ENCODE measurements around the gene SLC39A11. TPM values are rescaled to one million over a fixed set of nuclear protein-coding genes. Genes with fewer than 3 reads are reported as not detected.
"Not testable (repeated sequence)": the region's sequence is repeated elsewhere in the genome, so short reads cannot be mapped to it uniquely, and the experiment has no call there.

SLC39A11 gene
- total RNA-seq, 1 experiment from 2014 or later, result 20.9 TPM

DNA sequence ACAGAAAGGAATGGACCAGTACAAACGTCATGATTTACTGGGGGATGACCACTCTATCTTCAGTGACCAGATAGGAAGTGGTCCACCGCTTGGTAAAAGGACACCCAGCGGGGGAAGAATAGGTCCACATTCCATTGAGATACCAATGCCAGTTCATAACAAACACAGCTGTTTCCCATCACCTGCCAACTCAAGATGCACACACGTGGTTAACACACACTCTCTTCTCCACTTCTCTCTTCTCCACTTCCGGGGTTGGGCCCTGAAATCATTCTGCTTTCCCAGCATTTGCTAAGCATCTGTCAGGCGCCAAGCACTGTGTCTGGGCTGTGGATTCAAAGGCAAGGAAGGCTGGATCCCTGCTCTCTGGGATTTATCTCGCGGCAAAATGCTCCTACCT is 175.5 kb downstream of the SLC39A11 start:
- DNase-seq (ENCODE audit: low spot score), result no peak

GRCh38 chr17:72915625-72916081 is 176.8 kb downstream of the SLC39A11 start:
- DNase-seq (ENCODE audit: low spot score), result no peak

- DNase-seq (ENCODE audit: low spot score), result no peak
These were observed 179.3 kb downstream of the SLC39A11 start for GRCh38 chr17:72913142-72913682.

- DNase-seq (ENCODE audit: low spot score), result no peak
These were observed 186.2 kb downstream of the SLC39A11 start for GRCh38 chr17:72906306-72906705.

- DNase-seq (ENCODE audit: low spot score), result no peak
These were observed 189.0 kb downstream of the SLC39A11 start for GRCh38 chr17:72903522-72903921.

GRCh38 chr17:72901657-72902056 is 190.8 kb downstream of the SLC39A11 start:
- no peak for DNase-seq (ENCODE audit: low spot score)

DNA sequence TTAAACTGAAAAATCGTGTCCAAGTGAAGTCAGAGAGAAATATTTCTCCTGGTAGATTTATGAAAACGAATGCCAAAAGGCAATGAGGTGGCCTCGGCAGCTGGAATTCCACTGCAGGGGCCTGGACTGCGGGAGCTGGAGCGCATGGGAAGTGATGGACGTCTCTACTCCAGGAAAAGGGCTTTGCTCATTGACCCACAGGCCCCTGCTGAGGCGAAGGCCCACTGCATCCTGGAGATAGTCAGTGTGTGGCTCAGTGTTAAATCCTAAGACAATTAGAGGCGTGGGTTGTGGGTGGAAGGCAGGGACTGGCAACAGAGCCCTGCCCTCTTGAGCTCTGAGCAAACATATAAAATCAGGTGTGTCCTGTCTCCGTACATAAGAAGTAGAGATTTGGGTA is 191.4 kb downstream of the SLC39A11 start:
- no peak for DNase-seq (ENCODE audit: low spot score)

GRCh38 chr17:72900654-72900971 is 191.9 kb downstream of the SLC39A11 start:
- DNase-seq (ENCODE audit: low spot score), result no peak

- no peak for DNase-seq (ENCODE audit: low spot score)
These were observed 193.8 kb downstream of the SLC39A11 start for GRCh38 chr17:72898725-72899124.

GRCh38 chr17:72896288-72896687 is 196.2 kb downstream of the SLC39A11 start:
- not testable (repeated sequence) for DNase-seq (ENCODE audit: low spot score)

GRCh38 chr17:72891627-72892026 is 200.9 kb downstream of the SLC39A11 start:
- no peak for DNase-seq (ENCODE audit: low spot score)

- DNase-seq (ENCODE audit: low spot score), result no peak
These were observed 201.8 kb downstream of the SLC39A11 start for GRCh38 chr17:72890711-72891110.

- DNase-seq (ENCODE audit: low spot score), result no peak
These were observed 204.6 kb downstream of the SLC39A11 start for GRCh38 chr17:72887917-72888316.

GRCh38 chr17:72887322-72887721 is 205.2 kb downstream of the SLC39A11 start:
- DNase-seq (ENCODE audit: low spot score), result no peak

DNA sequence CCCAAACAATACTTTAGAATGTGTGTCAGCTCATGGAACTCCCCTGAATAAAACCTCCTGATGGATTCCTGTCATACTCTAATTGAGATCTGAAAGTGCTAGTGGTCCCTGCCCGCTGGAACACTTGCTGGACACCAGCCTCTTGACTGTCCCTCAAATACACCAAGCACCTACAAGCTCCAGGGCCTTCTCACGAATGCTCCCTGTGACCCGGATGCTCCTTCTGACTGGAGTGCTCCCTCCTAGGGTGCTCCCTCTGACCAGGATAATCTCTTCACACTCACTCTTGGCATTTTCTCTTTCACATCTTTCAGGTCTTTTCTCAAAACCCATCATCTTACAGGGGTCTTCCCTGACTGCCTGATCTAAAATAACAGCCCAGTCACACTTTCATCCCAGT is 205.9 kb downstream of the SLC39A11 start:
- no peak for DNase-seq (ENCODE audit: low spot score)

GRCh38 chr17:72884066-72884465 is 208.4 kb downstream of the SLC39A11 start:
- no peak for DNase-seq (ENCODE audit: low spot score)

DNA sequence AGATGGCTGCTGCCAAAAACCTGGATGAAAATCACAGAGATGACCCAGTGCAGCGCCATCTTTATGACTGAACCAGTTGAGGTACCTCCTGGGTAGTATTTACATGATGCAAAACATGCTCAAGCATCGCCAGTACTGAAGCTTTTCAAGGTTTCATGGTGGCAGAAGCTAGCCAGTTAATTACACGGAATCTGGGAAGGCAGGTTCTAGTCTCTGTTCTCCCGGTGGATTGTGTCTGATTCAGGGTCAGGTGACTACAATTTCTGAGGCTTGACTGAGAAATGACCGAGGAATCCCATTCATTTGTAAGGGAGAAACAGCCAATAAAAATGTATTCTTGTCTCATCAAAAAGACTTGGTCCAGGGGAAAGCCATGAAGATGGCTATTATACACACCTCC is 209.1 kb downstream of the SLC39A11 start:
- DNase-seq (ENCODE audit: low spot score), result no peak

DNA sequence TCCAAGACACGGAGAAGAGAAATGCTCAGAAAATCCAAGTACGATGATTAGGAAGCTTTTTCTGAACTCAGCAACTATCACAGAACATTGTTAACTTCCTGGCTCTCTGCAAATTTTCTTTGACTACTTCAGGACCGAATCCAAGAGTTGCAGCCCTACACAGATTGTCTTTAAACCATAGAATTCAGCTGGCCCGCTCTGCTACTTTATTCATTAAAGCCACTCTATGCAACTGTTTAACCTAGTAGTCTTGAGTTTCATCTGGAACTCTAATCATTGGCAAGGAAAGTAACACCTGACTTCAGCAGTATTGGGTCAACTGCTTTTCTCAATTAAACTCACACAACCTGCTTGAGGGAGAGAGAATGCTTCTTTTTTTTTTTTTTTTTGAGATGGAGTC is 210.1 kb downstream of the SLC39A11 start:
- DNase-seq (ENCODE audit: low spot score), result no peak

- no peak for DNase-seq (ENCODE audit: low spot score)
These were observed 212.6 kb downstream of the SLC39A11 start for GRCh38 chr17:72879877-72880276.

DNA sequence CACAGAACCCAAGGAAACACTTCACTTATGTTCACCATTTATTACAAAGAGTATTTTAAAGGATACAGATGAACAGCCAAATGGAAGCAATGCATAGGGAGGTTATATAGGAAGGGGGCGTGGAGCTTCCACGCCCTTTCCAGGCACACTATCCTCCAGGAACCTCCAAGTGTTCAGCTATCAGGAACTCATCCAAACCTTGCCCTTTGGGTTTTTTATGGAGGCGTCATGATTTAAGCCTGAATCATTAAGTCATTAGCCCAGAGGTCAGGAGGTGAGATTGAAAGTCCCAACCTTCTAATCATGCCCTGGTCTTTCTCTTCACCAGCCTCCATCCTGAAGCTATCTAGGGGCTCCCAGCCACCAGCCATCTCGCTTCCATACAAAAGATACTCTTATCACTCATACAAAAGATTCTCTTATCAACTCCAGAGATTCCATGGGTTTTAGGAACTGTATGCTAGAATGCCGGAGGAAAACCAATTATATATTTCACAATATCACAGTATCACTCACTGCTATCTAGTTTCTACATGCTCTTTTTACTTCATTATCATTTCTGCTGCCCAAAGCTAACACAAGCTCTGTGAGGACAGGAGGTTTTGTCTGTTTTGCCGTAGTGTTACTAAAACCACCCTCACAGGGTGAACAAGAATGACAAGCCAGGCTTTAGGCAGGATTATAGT is 213.4 kb downstream of the SLC39A11 start:
- DNase-seq (ENCODE audit: low spot score), result no peak

GRCh38 chr17:72877348-72877747 is 215.1 kb downstream of the SLC39A11 start:
- no peak for DNase-seq (ENCODE audit: low spot score)

DNA sequence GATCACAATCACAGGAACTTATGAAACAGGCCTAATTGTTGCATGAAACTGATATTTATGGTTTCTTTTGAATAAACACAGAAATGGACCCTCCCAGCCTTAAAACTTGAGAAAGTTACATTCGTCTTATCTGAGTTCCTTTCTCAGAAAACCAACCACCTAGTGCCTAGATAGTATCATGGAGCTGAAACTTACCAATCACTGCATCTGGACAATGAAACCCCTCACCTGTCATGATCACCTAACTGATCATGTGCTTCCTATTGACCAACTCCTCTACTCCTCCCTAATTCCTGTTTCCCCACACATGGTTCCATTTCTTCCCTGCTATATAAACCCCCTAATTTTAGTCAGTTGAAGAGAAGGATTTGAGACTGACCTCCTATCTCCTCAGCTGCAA is 216.1 kb downstream of the SLC39A11 start:
- no peak for DNase-seq (ENCODE audit: low spot score)

DNA sequence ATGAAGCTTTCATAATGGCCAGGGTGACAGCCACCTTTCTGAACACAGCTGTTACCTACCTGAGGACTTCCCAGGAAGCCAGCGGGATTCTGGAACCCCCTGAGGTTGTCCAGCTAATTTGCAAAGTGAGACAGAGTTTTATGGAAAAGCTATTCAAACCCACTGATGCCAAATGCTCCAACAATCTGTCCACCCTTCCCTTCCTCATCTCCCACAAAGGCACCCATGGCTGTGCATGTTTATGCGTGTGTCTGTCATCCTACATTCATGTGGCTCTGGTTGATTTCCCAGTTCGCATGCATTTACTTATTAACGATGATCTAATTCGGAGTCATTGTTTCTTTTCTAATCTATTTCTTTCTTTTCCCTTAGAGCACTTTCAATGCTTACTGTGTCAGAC is 217.1 kb downstream of the SLC39A11 start:
- no peak for DNase-seq (ENCODE audit: low spot score)

DNA sequence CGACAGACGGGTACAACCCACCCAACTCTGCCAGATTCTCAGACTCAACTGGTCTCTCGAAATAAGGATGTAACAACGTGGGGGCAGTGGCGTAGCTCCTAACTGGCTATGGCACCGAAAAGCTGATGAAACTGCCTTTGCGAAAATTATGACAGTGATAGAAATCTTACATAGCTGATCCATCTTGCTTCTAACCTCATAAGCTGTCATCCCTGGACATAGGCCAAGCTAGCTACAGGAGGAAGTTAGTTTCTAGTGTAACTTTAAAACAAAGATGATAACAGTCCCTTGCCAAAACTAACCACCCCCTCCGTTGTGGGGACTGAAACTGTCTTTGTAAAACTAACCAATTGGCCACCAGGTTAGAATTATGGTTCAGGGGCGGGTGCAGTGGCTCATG is 220.1 kb downstream of the SLC39A11 start:
- no peak for DNase-seq (ENCODE audit: low spot score)
